ENCODE measurements around the gene DZIP3. TPM values are rescaled to one million over a fixed set of nuclear protein-coding genes. Genes with fewer than 3 reads are reported as not detected.
"Not testable (repeated sequence)": the region's sequence is repeated elsewhere in the genome, so short reads cannot be mapped to it uniquely, and the experiment has no call there.

The DZIP3 gene
- total RNA-seq, 2 donors from 2014 or later, result 3.6 to 8.8 TPM

GRCh38 chr3:108603691-108604090 lies 14.2 kb downstream of the DZIP3 start:
- no peak for DNase-seq
- Histone ChIP-seq H3K27me3 (no peaks in the 10 kb centered on the region), H3K4me3 (no peak overlapping the region), H3K4me1 (no peaks in the 10 kb centered on the region), H3K9me3 (no peaks in the 10 kb centered on the region), H3K27ac (peak overlapping the region in 2 of 4 donors; percentile 5 to 44), H3K36me3 (replicated peaks in 1 of 2; ENCODE audit: insufficient read depth in 1 of 2, low read depth in 2 of 2) (no peaks in the 10 kb centered on the region)
- intact Hi-C loops (cut with DNase I), result no loop called here
- TF ChIP-seq POLR2A (IDR thresholded peaks at IDR 0.05) (no peak), CTCF (IDR thresholded peaks at IDR 0.05) (no peak)
- ATAC-seq, result no peak

GRCh38 chr3:108605028-108605427 lies 15.5 kb downstream of the DZIP3 start:
- H3K27me3 ChIP-seq, result no peaks in the 10 kb centered on the region
- H3K36me3 ChIP-seq (replicated peaks in 1 of 2; ENCODE audit: insufficient read depth in 1 of 2, low read depth in 2 of 2), result no peaks in the 10 kb centered on the region
- 92% methylated on average over 2 of the region's 2 CpGs for WGBS, 2 donors
- ATAC-seq (no peak), DNase-seq (no peak)
- H3K27ac ChIP-seq, result no peak overlapping the region
- no peak overlapping the region for H3K4me3 ChIP-seq
- TF ChIP-seq POLR2A (IDR thresholded peaks at IDR 0.05) (no peak), CTCF (IDR thresholded peaks at IDR 0.05) (no peak)
- H3K4me1 ChIP-seq, result no peaks in the 10 kb centered on the region
- H3K9me3 ChIP-seq, result no peaks in the 10 kb centered on the region
- intact Hi-C loops (cut with DNase I), result no loop called here

GRCh38 chr3:108605491-108605890 lies 16.0 kb downstream of the DZIP3 start:
- no peaks in the 10 kb centered on the region for H3K9me3 ChIP-seq
- WGBS, 2 donors, result 68 to 79% methylated on average over 4 of the region's 4 CpGs
- intact Hi-C loops (cut with DNase I), result no loop called here
- no peak overlapping the region for H3K27ac ChIP-seq
- TF ChIP-seq POLR2A (IDR thresholded peaks at IDR 0.05) (no peak), CTCF (IDR thresholded peaks at IDR 0.05) (no peak)
- DNase-seq, result no peak
- no peak overlapping the region for H3K4me3 ChIP-seq
- H3K36me3 ChIP-seq (replicated peaks in 1 of 2; ENCODE audit: insufficient read depth in 1 of 2, low read depth in 2 of 2), result no peaks in the 10 kb centered on the region
- no peak for ATAC-seq
- H3K4me1 ChIP-seq, result no peaks in the 10 kb centered on the region
- H3K27me3 ChIP-seq, result no peaks in the 10 kb centered on the region

- H3K9me3 ChIP-seq, result no peaks in the 10 kb centered on the region
- TF ChIP-seq CTCF (IDR thresholded peaks at IDR 0.05), result no peak
- no peak for TF ChIP-seq POLR2A (IDR thresholded peaks at IDR 0.05)
- WGBS, 2 donors, result 88 to 91% methylated on average over 4 of the region's 4 CpGs
- H3K4me1 ChIP-seq, result no peaks in the 10 kb centered on the region
- no peak overlapping the region for H3K27ac ChIP-seq
- DNase-seq (no peak), ATAC-seq (no peak)
- intact Hi-C loops (cut with DNase I), result no loop called here
- H3K36me3 ChIP-seq (replicated peaks in 1 of 2; ENCODE audit: insufficient read depth in 1 of 2, low read depth in 2 of 2), result no peaks in the 10 kb centered on the region
- H3K27me3 ChIP-seq, result no peaks in the 10 kb centered on the region
- no peak overlapping the region for H3K4me3 ChIP-seq
Measured at GRCh38 chr3:108608750-108609149, 19.2 kb downstream of the DZIP3 start.

GRCh38 chr3:108610651-108611050 lies 21.1 kb downstream of the DZIP3 start:
- intact Hi-C loops (cut with DNase I), result no loop called here
- 96 to 98% methylated on average over 1 of the region's 1 CpG for WGBS, 2 donors
- Histone ChIP-seq H3K4me1 (no peaks in the 10 kb centered on the region), H3K4me3 (no peak overlapping the region), H3K36me3 (replicated peaks in 1 of 2; ENCODE audit: insufficient read depth in 1 of 2, low read depth in 2 of 2) (no peaks in the 10 kb centered on the region), H3K9me3 (no peaks in the 10 kb centered on the region), H3K27ac (no peak overlapping the region), H3K27me3 (no peaks in the 10 kb centered on the region)
- no peak for TF ChIP-seq POLR2A (IDR thresholded peaks at IDR 0.05)
- no peak for TF ChIP-seq CTCF (IDR thresholded peaks at IDR 0.05)
- ATAC-seq (no peak), DNase-seq (no peak)

GRCh38 chr3:108616090-108616489 lies 26.6 kb downstream of the DZIP3 start:
- ATAC-seq; H3K9me3 ChIP-seq; DNase-seq; H3K4me1 ChIP-seq; H3K36me3 ChIP-seq (replicated peaks in 1 of 2; ENCODE audit: insufficient read depth in 1 of 2, low read depth in 2 of 2); intact Hi-C loops (cut with DNase I); H3K4me3 ChIP-seq; H3K27ac ChIP-seq; H3K27me3 ChIP-seq: not testable (repeated sequence)
- WGBS, 2 donors, result 94 to 97% methylated on average over 8 of the region's 8 CpGs

All from body of pancreas (tissue), 4 donors.